ENCODE results near the gene BICD2. TPM values are rescaled to one million over a fixed set of nuclear protein-coding genes. Genes with fewer than 3 reads are reported as not detected.

Gene BICD2
- total and polyA plus RNA-seq, 2 of the 13 experiments (the other 11 are each of a cell fraction or from before 2014, with no cell fraction given), result 5.1 to 17.4 TPM

GRCh38 chr9:92795598-92796336 lies 31.1 kb upstream of the BICD2 start (continued):
- TF ChIP-seq WIZ (CRISPR knock-in tag; IDR thresholded peaks at IDR 0.05), result no peak
- no peak for TF ChIP-seq CC2D1A (CRISPR knock-in tag; IDR thresholded peaks at IDR 0.05)
- no peak for TF ChIP-seq GRHL1 (CRISPR knock-in tag; conservative IDR thresholded peaks at IDR 0.05)
- TF ChIP-seq RBFOX2 (IDR thresholded peaks at IDR 0.05; ENCODE audit: low read depth, low read length), result no peak
- TF ChIP-seq ZNF598 (CRISPR knock-in tag; IDR thresholded peaks at IDR 0.05; ENCODE audit: borderline replicate concordance), result no peak
- TF ChIP-seq TMF1 (CRISPR knock-in tag; IDR thresholded peaks at IDR 0.05; ENCODE audit: low read depth), result no peak
- TF ChIP-seq RFXAP (CRISPR knock-in tag; IDR thresholded peaks at IDR 0.05; ENCODE audit: borderline replicate concordance), result no peak
- TF ChIP-seq PHF5A (CRISPR knock-in tag; IDR thresholded peaks at IDR 0.05; ENCODE audit: low read depth, unreplicated experiment), result no peak

GRCh38 chr9:92795000-92795399 lies 30.4 kb upstream of the BICD2 start:
- DNase-seq (ENCODE audit: low spot score), result no peak
- ATAC-seq, result no peak
- intact Hi-C loops (cut with micrococcal nuclease; ENCODE audit: unreplicated experiment) (no loop called here), in situ Hi-C loops (cut with HindIII; ENCODE audit: extremely low pct_ligation_motif_present, low pct_unique_long_range_greater_than_20kb) (no loop called here)
- no peak for FAIRE-seq
- Histone ChIP-seq H3K9ac (ENCODE audit: insufficient read depth, low read depth, low read length) (no peak overlapping the region), H3K4me2 (ENCODE audit: low read depth, low read length) (no peak overlapping the region), H3K4me3 (replicated peaks in 1 of 3; ENCODE audit: insufficient read depth in 1 of 3, low read depth in 2 of 3, low read length in 3 of 3) (no peak overlapping the region), H3K27me3 (ENCODE audit: control insufficient read depth in 1 of 2, insufficient read depth in 2 of 2, low read length in 2 of 2) (peaks cover 0 to 11% of the 10 kb centered on the region in 2 experiments; a peak in 2 of 5 replicates), H3K4me1 (ENCODE audit: insufficient read depth, low read length) (peaks cover 10% of the 10 kb centered on the region), H3K9me3 (ENCODE audit: low read length) (no peaks in the 10 kb centered on the region), H3K79me2 (ENCODE audit: insufficient read depth, low read length) (no peaks in the 10 kb centered on the region), H2AFZ (ENCODE audit: low read length) (no peak overlapping the region), H3K27ac (ENCODE audit: extremely low read length, insufficient read depth, low read length) (no peak overlapping the region), H3K36me3 (replicated peaks in 1 of 2; ENCODE audit: control insufficient read depth in 1 of 2, insufficient read depth in 2 of 2, low read length in 2 of 2) (no peaks in the 10 kb centered on the region), H4K20me1 (ENCODE audit: insufficient read depth, low read length) (no peaks in the 10 kb centered on the region)
- WGBS (ENCODE audit: low lambda C conversion rate), result 73% methylated on average over 4 of the region's 4 CpGs
- TF ChIP-seq MTF2 (CRISPR knock-in tag; IDR thresholded peaks at IDR 0.05; ENCODE audit: borderline replicate concordance), result no peak
- no peak for TF ChIP-seq ZBTB1 (CRISPR knock-in tag; IDR thresholded peaks at IDR 0.05; ENCODE audit: borderline replicate concordance)
- TF ChIP-seq CEBPB (IDR thresholded peaks at IDR 0.05; ENCODE audit: borderline replicate concordance, low read depth, low read length), result peak; percentile 15; the same call in 1 of the 2 replicates
- TF ChIP-seq KDM5A (IDR thresholded peaks at IDR 0.05; ENCODE audit: borderline replicate concordance, low read length), result no peak
- BruUV-seq (replicated peaks), result no TSS peak
- ChIA-PET POLR2A (no interaction called here), CTCF (ENCODE audit: low intra/inter-chr PET ratio, low total read pairs) (no interaction called here)

Data from HepG2 (cell line).